Naive B cell (primary cell): ENCODE measurements around the gene CIITA. TPM values are rescaled to one million over a fixed set of nuclear protein-coding genes. Genes with fewer than 3 reads are reported as not detected.

Experiments
- ATAC-seq, 2 donors: fragments of 150-1000 bp; cut with Tn5 transposase; 2 replicates each; pipeline ENCODE4 v1.10.0; 2021; ENCODE audit warnings: low read depth in 2 of 2, mild to moderate bottlenecking in 2 of 2, moderate library complexity in 2 of 2
- DNase-seq: peaks from one replicate; pipeline ENCODE4 v3.0.0; 2022
- H3K27ac Mint-ChIP-seq, 6 donors: one replicate each; pipeline ENCODE4 v1.8.0; 2020 to 2022; ENCODE audit warnings: mild to moderate bottlenecking in 6 of 6, mixed read lengths in 6 of 6, moderate library complexity in 5 of 6, inconsistent platforms in 2 of 6
- H3K27me3 Mint-ChIP-seq, 3 donors: one replicate each; pipeline ENCODE4 v1.8.0; 2021 to 2022; ENCODE audit warnings: mixed read lengths in 3 of 3, mild to moderate bottlenecking in 1 of 3
- H3K36me3 Mint-ChIP-seq, 2 donors: one replicate each; pipeline ENCODE4 v1.8.0; 2020 to 2022; ENCODE audit warnings: mixed read lengths in 2 of 2, inconsistent platforms in 1 of 2, mild to moderate bottlenecking in 1 of 2
- H3K4me1 Mint-ChIP-seq, 3 donors: one replicate each; pipeline ENCODE4 v1.8.0; 2020 to 2022; ENCODE audit warnings: mixed read lengths in 3 of 3, inconsistent platforms in 1 of 3, mild to moderate bottlenecking in 1 of 3, moderate library complexity in 1 of 3
- H3K4me3 Mint-ChIP-seq, 8 donors: one replicate each; pipeline ENCODE4 v1.8.0; 2020 to 2022; ENCODE audit warnings: mild to moderate bottlenecking in 8 of 8, mixed read lengths in 8 of 8, moderate library complexity in 8 of 8, inconsistent platforms in 2 of 8
- H3K9me3 Mint-ChIP-seq, 7 donors: one replicate each; pipeline ENCODE4 v1.8.0; 2020 to 2022; ENCODE audit warnings: mixed read lengths in 7 of 7, mild to moderate bottlenecking in 5 of 7, inconsistent platforms in 2 of 7, moderate library complexity in 1 of 7
- polyA plus RNA-seq, 6 donors: library from polyadenylated mRNA; unstranded; fragments of 300-500 nt; fragmentation: Illumina TruSeq; gene quantifications; one replicate each; pipeline ENCODE4 v1.2.3, GENCODE V29; 2021; ENCODE audit warnings: low read depth in 6 of 6

CIITA gene
- polyA plus RNA-seq, 6 donors from 2014 or later = 130 to 259 (median 150) TPM

DNA sequence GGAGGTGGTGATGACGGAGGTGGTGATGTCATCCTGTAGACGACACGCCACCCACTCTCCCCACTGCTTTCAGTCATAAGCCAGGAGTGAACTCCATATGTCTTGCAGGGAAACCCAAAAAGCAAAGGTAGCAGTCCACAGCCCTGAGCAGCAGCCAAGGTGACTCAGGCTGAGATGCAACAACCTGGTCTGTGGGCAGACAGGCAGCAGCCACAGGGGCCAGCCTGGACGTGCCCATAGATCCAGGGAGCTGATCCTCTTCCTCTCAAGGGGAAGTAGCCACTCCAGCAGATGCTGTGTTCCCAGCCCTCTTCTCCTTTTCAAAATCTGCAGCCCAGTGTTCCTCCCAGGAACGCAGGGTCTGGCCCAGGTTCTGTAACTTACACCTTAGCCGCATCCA, 17.3 kb upstream of the CIITA start:
- no peak for ATAC-seq
- H3K36me3 Mint-ChIP-seq = peaks cover 14 to 19% of the 10 kb centered on the region in 2 donors

DNA sequence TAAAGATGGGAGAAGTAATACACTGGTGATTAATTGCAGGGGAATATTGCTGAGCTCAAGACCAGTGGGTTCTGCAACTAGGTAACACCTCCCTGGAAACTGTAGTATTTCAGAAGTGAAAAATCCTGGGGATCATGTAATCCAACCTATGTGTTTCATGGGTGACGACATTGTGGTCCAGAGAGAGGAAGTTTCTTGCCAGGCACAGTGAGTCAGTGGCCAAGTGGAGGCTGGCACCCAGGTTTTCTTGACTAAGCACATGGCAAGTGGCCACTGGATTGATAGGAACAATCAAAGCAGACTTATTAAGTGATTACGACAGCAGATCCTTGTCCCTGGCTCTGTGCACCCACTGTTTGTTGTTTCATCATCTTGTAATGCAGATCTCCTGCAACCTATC, 14.6 kb upstream of the CIITA start:
- H3K27me3 Mint-ChIP-seq = no peaks in the 10 kb centered on the region
- H3K36me3 Mint-ChIP-seq = peaks cover 14 to 19% of the 10 kb centered on the region in 2 donors
- H3K4me1 Mint-ChIP-seq = peaks cover 27 to 69% (median 49%) of the 10 kb centered on the region in 3 donors
- no peak overlapping the region for H3K27ac Mint-ChIP-seq
- DNase-seq = no peak
- peaks cover 0 to 9% (median 4%) of the 10 kb centered on the region in 7 donors for H3K9me3 Mint-ChIP-seq
- no peak for ATAC-seq
- H3K4me3 Mint-ChIP-seq = no peak overlapping the region

More for the DNA sequence above, 17.3 kb upstream of the CIITA start:
- Mint-ChIP-seq H3K27me3 (no peaks in the 10 kb centered on the region), H3K4me3 (peak overlapping the region in 1 of 8 donors; percentile 35), H3K9me3 (peaks cover 0 to 9% (median 4%) of the 10 kb centered on the region in 7 donors), H3K4me1 (peaks cover 13 to 63% (median 40%) of the 10 kb centered on the region in 3 donors), H3K27ac (peak overlapping the region in 1 of 6 donors; percentile 38)
- DNase-seq = no peak

DNA sequence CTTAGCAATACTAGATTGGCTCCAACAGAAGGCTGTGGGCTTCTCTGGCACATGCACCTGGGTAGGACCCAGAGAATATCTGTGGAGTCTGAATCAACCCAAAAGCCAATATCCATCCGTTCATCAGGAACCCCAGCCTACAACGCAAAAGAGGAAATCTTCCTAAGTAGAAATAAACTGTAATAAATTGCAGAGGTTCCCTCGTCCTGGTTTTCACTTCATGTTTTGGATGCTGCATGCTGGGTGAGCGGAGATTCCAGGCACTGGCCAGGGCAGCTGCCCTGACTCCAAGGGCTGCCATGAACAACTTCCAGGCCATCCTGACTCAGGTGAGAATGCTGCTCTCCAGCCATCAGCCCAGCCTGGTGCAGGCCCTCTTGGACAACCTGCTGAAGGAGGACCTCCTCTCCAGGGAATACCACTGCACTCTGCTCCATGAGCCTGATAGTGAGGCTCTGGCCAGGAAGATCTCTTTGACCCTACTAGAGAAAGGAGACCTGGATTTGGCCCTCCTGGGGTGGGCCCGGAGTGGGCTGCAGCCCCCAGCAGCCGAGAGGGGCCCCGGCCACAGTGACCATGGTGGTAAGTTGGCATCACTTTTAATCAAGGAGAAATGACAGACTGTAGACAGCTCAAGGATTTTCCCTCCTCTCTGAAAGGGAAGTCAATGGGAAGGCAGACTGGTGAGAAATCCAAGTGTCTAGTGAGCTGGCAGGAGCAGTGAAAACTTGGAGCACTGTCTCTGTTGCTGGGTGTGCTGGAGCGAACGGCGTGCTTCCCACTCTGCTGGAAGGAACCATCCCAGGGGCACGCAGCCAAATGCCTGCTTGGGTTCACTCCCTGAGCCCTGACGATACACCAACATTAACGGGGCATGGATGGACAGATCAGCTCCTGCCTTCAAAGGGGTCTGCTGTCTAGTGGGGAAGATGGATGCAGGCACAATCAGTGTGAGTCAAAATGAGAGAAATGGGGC, 10.7 kb upstream of the CIITA start:
- H3K36me3 Mint-ChIP-seq = peaks cover 0 to 10% of the 10 kb centered on the region in 2 donors
- peaks cover 51 to 78% (median 74%) of the 10 kb centered on the region in 3 donors for H3K4me1 Mint-ChIP-seq
- ATAC-seq = no peak
- H3K27me3 Mint-ChIP-seq = no peaks in the 10 kb centered on the region
- H3K9me3 Mint-ChIP-seq = peaks cover 0 to 5% (median 0%) of the 10 kb centered on the region in 7 donors
- H3K4me3 Mint-ChIP-seq = peak overlapping the region; percentile 72 to 94 (median 85)
- peak overlapping the region; percentile 24 to 99 (median 92) for H3K27ac Mint-ChIP-seq
- DNase-seq = no peak

DNA sequence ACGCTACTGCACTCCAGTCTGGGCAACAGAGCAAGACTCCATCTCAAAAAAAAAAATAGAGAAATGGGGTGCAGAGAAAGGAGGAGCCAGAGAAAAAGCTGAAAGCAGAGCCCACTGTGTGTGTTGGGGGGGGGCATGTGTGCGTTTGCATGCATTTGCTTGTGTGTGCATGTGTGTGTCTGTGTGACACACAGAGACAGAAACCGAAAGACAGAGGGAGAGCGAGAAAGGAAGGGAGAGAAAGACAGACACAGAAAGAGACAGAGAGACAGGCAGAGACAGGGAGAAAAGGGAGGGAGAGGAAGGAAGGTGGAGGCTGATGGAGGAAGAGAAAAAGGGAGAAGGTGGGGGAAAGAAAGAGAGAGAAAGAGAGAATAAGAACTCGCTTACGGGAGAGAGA, 9.8 kb upstream of the CIITA start:
- H3K4me1 Mint-ChIP-seq = peaks cover 59 to 83% (median 79%) of the 10 kb centered on the region in 3 donors

DNA sequence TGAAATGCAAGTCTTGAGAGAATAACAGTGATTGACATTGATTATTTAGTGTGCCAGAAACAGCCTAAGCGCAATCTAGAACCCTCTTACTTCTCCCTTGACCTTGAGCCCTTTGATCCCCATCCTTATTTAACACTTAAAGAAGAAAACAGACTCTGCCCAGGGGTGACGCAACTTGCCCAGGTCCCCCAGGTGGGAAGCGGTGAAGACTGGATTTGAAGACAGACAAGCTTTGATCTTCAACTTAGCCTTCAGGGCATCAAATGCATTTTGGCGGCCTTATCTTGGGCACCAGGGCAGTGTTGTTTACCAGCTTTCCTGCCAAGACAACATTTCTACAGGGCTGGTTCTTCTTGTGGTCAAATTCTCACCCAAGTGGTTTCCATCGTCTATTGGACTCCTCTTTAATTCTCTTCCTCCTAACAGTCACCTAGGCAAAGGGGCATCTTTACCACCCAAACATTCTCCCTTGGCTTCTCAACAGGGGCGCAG, 8.9 kb upstream of the CIITA start:
- Mint-ChIP-seq H3K27ac (peak overlapping the region; percentile 92 to 99 (median 98)), H3K9me3 (peaks cover 0 to 5% (median 0%) of the 10 kb centered on the region in 7 donors), H3K27me3 (no peaks in the 10 kb centered on the region), H3K4me3 (peak overlapping the region; percentile 72 to 94 (median 85)), H3K36me3 (peaks cover 0 to 5% of the 10 kb centered on the region in 2 donors), H3K4me1 (peaks cover 68 to 92% (median 84%) of the 10 kb centered on the region in 3 donors)
- DNase-seq (no peak), ATAC-seq (no peak)

More for the DNA sequence above, 9.8 kb upstream of the CIITA start:
- peaks cover 0 to 5% (median 0%) of the 10 kb centered on the region in 7 donors for H3K9me3 Mint-ChIP-seq
- H3K36me3 Mint-ChIP-seq = peaks cover 0 to 10% of the 10 kb centered on the region in 2 donors
- ATAC-seq = peak in 1 of 2 donors; percentile 7
- H3K27ac Mint-ChIP-seq = peak overlapping the region; percentile 91 to 99 (median 92)
- H3K4me3 Mint-ChIP-seq = peak overlapping the region; percentile 72 to 94 (median 85)
- no peaks in the 10 kb centered on the region for H3K27me3 Mint-ChIP-seq
- no peak for DNase-seq

DNA sequence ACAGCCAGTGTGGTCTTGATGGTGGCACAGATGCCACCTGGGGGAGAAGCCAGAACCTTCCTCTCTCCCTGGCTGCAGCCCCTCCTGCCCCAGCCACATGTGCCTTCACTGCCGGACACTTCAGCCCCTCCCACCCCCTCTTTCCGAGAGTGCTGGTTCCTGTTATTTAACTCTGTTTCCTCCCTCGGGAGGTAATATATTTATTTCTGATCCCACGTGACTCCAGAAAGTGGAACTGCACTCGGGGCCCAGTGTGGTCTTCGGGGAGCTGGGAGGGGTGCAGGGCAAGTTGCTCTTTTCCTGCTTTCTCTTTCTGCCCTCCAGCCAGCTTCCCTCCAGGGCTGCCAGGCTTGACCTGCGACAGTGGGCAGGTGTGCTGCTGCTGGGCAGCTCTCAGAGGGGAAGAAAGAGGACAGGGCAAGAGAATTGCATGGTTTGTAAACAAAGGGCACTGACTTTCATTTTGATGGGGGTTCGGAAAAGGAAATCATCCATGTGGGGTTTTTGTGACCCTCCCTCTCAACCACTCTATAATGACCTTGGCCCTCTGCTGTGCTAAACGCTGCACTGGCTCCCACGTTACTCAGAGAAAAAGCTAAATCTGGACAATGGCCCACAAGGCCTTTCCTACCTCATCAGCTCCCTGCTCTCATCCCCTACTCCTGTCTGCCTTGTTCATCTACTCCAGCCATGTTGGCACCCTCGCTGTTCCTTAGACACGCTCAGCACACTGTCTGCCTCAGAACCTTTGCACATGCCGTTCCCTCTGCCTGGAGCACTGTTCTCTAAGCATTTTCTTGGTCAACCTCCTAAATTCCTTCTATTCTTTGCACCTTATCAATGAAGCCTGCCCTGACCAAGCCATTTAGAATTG, 8.2 kb upstream of the CIITA start:
- Mint-ChIP-seq H3K36me3 (no peaks in the 10 kb centered on the region), H3K27me3 (no peaks in the 10 kb centered on the region), H3K9me3 (no peaks in the 10 kb centered on the region), H3K4me3 (peak overlapping the region; percentile 72 to 94 (median 85)), H3K27ac (peak overlapping the region; percentile 92 to 99 (median 98)), H3K4me1 (peaks cover 70 to 92% (median 89%) of the 10 kb centered on the region in 3 donors)
- peak; percentile 76 to 79 for ATAC-seq
- peak; percentile 89 for DNase-seq

DNA sequence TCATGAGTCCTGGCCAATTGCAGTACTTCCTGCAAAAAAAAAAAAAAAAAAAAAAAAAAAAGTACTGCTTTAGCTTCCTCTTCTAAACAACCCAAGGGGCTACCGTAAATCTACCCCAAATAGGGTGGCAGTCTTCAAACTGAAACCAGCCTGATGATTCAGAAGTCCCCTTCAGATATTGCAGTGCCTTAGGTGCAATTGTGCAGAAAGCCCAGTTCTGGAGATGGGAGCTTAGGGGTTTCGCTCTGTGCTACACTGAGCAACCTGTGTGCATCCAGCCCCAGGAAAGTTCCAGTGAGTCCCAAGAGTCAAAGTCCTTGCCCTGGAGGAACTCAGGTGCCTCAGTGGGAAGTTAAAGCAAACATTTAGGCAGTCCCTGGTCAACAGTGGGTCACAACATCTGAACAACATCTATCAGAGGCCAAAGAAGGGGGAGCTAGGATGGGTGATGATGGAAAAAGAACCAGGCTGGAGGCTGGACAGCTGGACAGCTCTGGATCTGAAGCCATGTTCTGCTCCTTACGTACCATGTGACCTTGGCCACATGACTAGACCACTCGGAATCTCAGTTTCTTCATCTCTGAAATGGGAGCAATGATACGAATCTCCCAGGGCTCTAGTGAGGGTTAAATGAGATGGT, 6.7 kb upstream of the CIITA start:
- Mint-ChIP-seq H3K9me3 (no peaks in the 10 kb centered on the region), H3K4me1 (peaks cover 72 to 95% (median 94%) of the 10 kb centered on the region in 3 donors), H3K4me3 (peak overlapping the region; percentile 54 to 94 (median 85)), H3K27ac (peak overlapping the region in 5 of 6 donors; percentile 92 to 99 (median 98)), H3K36me3 (no peaks in the 10 kb centered on the region), H3K27me3 (no peaks in the 10 kb centered on the region)
- peak; percentile 69 for DNase-seq
- ATAC-seq = peak; percentile 56 to 60

DNA sequence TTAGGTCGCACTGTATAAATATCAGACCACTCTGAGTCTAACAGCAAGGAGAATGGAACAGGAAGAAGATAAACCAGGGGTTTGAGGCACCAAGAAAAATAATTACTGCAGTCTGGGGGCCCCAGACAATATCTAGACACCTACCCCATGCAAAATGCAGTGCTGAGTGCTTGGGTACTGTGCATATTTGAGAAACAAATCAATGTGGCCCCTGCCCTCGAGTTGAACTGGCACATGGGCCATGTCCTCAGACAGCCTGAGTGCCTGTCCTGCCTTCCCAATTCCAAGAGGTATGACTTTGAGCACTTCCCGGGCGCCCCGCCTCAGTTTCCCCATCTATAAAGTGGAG, 6.2 kb upstream of the CIITA start:
- H3K27me3 Mint-ChIP-seq = no peaks in the 10 kb centered on the region
- H3K4me3 Mint-ChIP-seq = peak overlapping the region in 7 of 8 donors; percentile 72 to 94 (median 85)
- H3K4me1 Mint-ChIP-seq = peaks cover 77 to 95% (median 94%) of the 10 kb centered on the region in 3 donors
- ATAC-seq (no peak), DNase-seq (no peak)
- H3K36me3 Mint-ChIP-seq = no peaks in the 10 kb centered on the region
- peak overlapping the region; percentile 90 to 99 (median 95) for H3K27ac Mint-ChIP-seq
- no peaks in the 10 kb centered on the region for H3K9me3 Mint-ChIP-seq

DNA sequence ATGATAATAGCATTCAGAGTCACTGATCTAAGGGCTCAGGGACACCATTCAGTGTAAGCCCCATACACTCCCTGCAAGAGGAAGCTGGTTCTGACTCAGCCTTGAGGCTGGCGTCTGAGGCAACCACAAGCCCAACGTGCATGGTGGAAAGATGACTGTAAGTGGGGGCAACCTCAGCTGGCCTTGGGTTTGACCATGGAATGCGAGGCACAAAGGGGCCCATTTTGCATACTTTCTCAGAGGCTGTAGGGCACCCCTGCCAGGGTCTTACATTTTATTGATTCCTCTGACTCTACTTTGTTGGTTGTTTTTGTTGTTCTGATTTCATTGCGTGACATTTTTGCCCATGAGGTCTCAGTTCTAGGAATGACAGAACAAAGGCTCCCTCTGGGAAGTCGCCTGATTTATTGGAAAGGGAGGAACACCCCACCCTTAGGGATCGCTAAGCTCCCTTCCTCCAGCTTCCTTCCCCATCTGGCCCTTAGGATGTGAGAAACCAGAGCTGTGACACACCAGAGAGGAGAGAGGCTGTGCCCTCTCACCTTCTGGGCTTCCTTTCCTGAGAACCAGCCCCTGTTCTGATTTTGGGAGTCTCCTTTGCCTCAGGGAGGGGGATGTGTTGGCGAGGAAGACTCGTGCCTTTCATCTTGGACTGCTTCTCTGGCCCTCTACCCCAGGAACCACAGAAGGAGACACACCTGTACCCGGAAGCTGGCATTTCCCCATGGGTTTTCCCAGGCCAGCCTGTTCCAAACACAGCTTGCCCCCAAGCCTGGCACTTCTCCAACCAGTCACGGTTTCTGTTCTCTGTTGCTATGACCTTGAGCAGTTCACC, 5.6 kb upstream of the CIITA start:
- H3K27ac Mint-ChIP-seq = peak overlapping the region; percentile 90 to 99 (median 95)
- ATAC-seq (peak; percentile 23 to 27), DNase-seq (no peak)
- no peaks in the 10 kb centered on the region for H3K27me3 Mint-ChIP-seq
- H3K4me3 Mint-ChIP-seq = peak overlapping the region; percentile 64 to 94 (median 85)
- peaks cover 83 to 95% (median 94%) of the 10 kb centered on the region in 3 donors for H3K4me1 Mint-ChIP-seq
- no peaks in the 10 kb centered on the region for H3K36me3 Mint-ChIP-seq
- H3K9me3 Mint-ChIP-seq = no peaks in the 10 kb centered on the region

DNA sequence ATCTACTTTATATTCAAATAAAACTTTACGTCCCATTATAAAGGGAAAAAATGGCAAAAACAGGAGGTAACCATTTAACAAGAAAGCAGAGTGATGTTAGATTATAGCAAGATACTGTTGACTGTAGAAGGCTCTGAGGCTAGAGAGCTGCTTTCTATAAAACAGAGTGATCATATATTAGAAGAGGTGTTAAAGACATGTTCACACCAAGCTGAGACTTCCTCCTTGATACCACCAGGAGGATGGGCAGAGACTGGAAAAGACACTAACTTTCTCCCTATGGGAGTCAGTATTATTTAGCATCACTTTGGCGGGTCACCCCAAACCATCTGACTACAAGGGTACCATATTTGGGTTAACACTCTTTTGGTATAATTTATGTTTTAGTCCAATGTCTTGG, 687 bp upstream of the CIITA start:
- Mint-ChIP-seq H3K36me3 (peaks cover 9 to 36% of the 10 kb centered on the region in 2 donors), H3K27me3 (no peaks in the 10 kb centered on the region), H3K9me3 (no peaks in the 10 kb centered on the region), H3K4me1 (peaks cover 62 to 68% (median 62%) of the 10 kb centered on the region in 3 donors), H3K4me3 (peak overlapping the region; percentile 97 to 100 (median 99)), H3K27ac (peak overlapping the region; percentile 76 to 98 (median 97))
- ATAC-seq = no peak
- DNase-seq = no peak

DNA sequence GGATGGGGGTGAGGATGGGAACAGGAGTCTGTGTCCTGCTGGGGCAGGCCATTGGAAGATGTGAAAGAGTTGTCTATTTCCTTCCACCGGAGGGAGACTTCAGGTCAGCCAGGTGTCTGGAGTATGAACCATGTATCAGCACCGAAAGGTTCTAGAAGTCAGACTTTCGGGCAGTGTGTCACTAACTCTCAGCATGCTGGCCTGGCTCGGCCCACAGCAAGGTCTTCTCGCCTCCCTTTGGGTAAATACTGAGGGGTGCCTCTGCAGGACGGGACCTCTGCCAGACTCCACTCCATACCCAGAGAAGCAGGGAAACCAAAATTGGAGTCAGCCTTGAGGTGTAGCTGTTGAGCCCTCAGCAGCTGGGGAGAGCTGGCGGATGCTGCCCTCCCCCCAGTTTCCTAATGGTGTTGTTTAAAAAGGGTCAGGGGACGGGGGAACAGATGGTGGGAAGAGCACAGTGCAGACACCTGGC, 507 bp downstream of the CIITA start:
- peak overlapping the region; percentile 86 to 98 (median 97) for H3K27ac Mint-ChIP-seq
- DNase-seq (no peak), ATAC-seq (peak; percentile 8 to 12)
- H3K4me3 Mint-ChIP-seq = peak overlapping the region; percentile 97 to 100 (median 99)
- H3K27me3 Mint-ChIP-seq = no peaks in the 10 kb centered on the region
- H3K36me3 Mint-ChIP-seq = peaks cover 18 to 48% of the 10 kb centered on the region in 2 donors
- peaks cover 61 to 67% (median 61%) of the 10 kb centered on the region in 3 donors for H3K4me1 Mint-ChIP-seq
- H3K9me3 Mint-ChIP-seq = no peaks in the 10 kb centered on the region

DNA sequence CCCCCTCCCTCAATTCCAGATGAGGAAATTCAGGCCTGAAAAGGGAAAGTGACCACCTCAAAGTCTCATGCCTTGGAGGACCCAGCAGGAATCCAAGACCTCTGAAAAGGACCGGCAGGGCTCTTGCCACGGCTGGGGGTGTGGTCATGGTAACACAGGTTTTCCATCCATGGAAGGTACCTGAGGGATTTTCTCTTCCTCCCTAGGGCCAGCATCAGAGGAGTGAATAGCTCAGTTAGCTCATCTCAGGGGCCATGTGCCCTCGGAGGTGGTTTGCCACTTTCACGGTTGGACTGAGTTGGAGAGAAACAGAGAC, 1.3 kb downstream of the CIITA start:
- Mint-ChIP-seq H3K9me3 (no peaks in the 10 kb centered on the region), H3K4me3 (peak overlapping the region; percentile 97 to 100 (median 99)), H3K36me3 (peaks cover 19 to 50% of the 10 kb centered on the region in 2 donors), H3K27me3 (no peaks in the 10 kb centered on the region), H3K27ac (peak overlapping the region; percentile 91 to 98 (median 97)), H3K4me1 (peaks cover 56 to 66% (median 63%) of the 10 kb centered on the region in 3 donors)
- ATAC-seq (no peak), DNase-seq (no peak)
